Raji (cell line): ENCODE measurements around the gene TICAM2.

Source experiments
- POLR2A ChIP-seq: IDR thresholded peaks from 2 replicates; pipeline ENCODE4 v1.6.1; 2011; ENCODE audit warnings: low read depth, low read length, control low read depth; ENCODE audit not compliant: insufficient read depth

The TICAM2 gene

GRCh38 chr5:115621365-115621900 lies 19.2 kb upstream of the TICAM2 start:
- TF ChIP-seq POLR2A = no peak

GRCh38 chr5:115616892-115617291 lies 14.6 kb upstream of the TICAM2 start:
- TF ChIP-seq POLR2A = no peak

GRCh38 chr5:115616472-115616871 lies 14.2 kb upstream of the TICAM2 start:
- no peak for TF ChIP-seq POLR2A

- TF ChIP-seq POLR2A = no peak
These were observed 9.6 kb upstream of the TICAM2 start for GRCh38 chr5:115611873-115612272.

GRCh38 chr5:115607935-115608334 lies 5.7 kb upstream of the TICAM2 start:
- TF ChIP-seq POLR2A = no peak

GRCh38 chr5:115605436-115605835 lies 3.2 kb upstream of the TICAM2 start:
- no peak for TF ChIP-seq POLR2A

GRCh38 chr5:115602591-115603125 lies 379 bp upstream of the TICAM2 start:
- TF ChIP-seq POLR2A = no peak

- no peak for TF ChIP-seq POLR2A
These were observed 1.5 kb downstream of the TICAM2 start for GRCh38 chr5:115600766-115601165.

GRCh38 chr5:115599924-115600323 lies 2.4 kb downstream of the TICAM2 start:
- no peak for TF ChIP-seq POLR2A

- TF ChIP-seq POLR2A = no peak
These were observed 2.8 kb downstream of the TICAM2 start for GRCh38 chr5:115599502-115599901.

GRCh38 chr5:115594128-115595047 lies 7.9 kb downstream of the TICAM2 start:
- TF ChIP-seq POLR2A = no peak

- no peak for TF ChIP-seq POLR2A
These were observed 13.2 kb downstream of the TICAM2 start for GRCh38 chr5:115589043-115589442.

- TF ChIP-seq POLR2A = no peak
These were observed 13.6 kb downstream of the TICAM2 start for GRCh38 chr5:115588640-115589039.

- no peak for TF ChIP-seq POLR2A
These were observed 15.6 kb downstream of the TICAM2 start for GRCh38 chr5:115586525-115587146.

- no peak for TF ChIP-seq POLR2A
These were observed 17.0 kb downstream of the TICAM2 start for GRCh38 chr5:115585265-115585664.

- no peak for TF ChIP-seq POLR2A
These were observed 17.8 kb downstream of the TICAM2 start for GRCh38 chr5:115584501-115584900.
